ENCODE measurements around the gene SLC9A2. TPM values are rescaled to one million over a fixed set of nuclear protein-coding genes. Genes with fewer than 3 reads are reported as not detected.

The SLC9A2 gene
- total and polyA plus RNA-seq, 2 donors (not counting 1 experiment from before 2014, with no cell fraction given): not detected

GRCh38 chr2:102639429-102639828 is 20.1 kb downstream of the SLC9A2 start:
- Histone ChIP-seq H3K4me2 (replicated peaks; ENCODE audit: low read depth, low read length, poor library complexity, severe bottlenecking) (no peak overlapping the region), H3K79me2 (ENCODE audit: control insufficient read depth, insufficient read depth, low read length) (no peaks in the 10 kb centered on the region), H3K4me1 (ENCODE audit: control insufficient read depth in 2 of 2, insufficient read depth in 2 of 2, low read length in 2 of 2) (no peaks in the 10 kb centered on the region), H4K20me1 (ENCODE audit: control insufficient read depth, insufficient read depth, low read length, poor library complexity, severe bottlenecking) (no peaks in the 10 kb centered on the region), H3K27me3 (replicated peaks in 1 of 4; ENCODE audit: control extremely low read depth in 1 of 4, control insufficient read depth in 3 of 4, insufficient read depth in 4 of 4, low read length in 3 of 4) (peaks cover 0 to 2% (median 0%) of the 10 kb centered on the region in 4 experiments), H3K4me3 (ENCODE audit: control extremely low read depth in 1 of 5, extremely low read depth in 1 of 5, insufficient read depth in 1 of 5, low read depth in 2 of 5, low read length in 4 of 5) (no peak overlapping the region), H3K36me3 (replicated peaks in 1 of 2; ENCODE audit: control extremely low read depth in 1 of 2, control insufficient read depth in 1 of 2, extremely low read depth in 1 of 2, insufficient read depth in 2 of 2, low read length in 1 of 2) (no peaks in the 10 kb centered on the region), H2AFZ (ENCODE audit: insufficient read depth, low read depth, low read length, poor library complexity, severe bottlenecking) (no peak overlapping the region), H3K9me3 (ENCODE audit: control extremely low read depth in 1 of 3, control insufficient read depth in 2 of 3, insufficient read depth in 1 of 3, low read length in 2 of 3) (peaks cover 0 to 3% (median 0%) of the 10 kb centered on the region in 3 donors), H3K27ac (ENCODE audit: low read length in 2 of 2) (no peak overlapping the region), H3K9ac (ENCODE audit: low read length) (no peak overlapping the region)
- ATAC-seq (ENCODE audit: low read depth) (no peak), DNase-seq (no peak)
- intact Hi-C loops (cut with micrococcal nuclease): no loop called here
- TF ChIP-seq EZH2 (IDR thresholded peaks at IDR 0.05; ENCODE audit: borderline replicate concordance, insufficient read depth, low read depth, low read length, poor library complexity, severe bottlenecking): no peak
- TF ChIP-seq, protein P1, sequence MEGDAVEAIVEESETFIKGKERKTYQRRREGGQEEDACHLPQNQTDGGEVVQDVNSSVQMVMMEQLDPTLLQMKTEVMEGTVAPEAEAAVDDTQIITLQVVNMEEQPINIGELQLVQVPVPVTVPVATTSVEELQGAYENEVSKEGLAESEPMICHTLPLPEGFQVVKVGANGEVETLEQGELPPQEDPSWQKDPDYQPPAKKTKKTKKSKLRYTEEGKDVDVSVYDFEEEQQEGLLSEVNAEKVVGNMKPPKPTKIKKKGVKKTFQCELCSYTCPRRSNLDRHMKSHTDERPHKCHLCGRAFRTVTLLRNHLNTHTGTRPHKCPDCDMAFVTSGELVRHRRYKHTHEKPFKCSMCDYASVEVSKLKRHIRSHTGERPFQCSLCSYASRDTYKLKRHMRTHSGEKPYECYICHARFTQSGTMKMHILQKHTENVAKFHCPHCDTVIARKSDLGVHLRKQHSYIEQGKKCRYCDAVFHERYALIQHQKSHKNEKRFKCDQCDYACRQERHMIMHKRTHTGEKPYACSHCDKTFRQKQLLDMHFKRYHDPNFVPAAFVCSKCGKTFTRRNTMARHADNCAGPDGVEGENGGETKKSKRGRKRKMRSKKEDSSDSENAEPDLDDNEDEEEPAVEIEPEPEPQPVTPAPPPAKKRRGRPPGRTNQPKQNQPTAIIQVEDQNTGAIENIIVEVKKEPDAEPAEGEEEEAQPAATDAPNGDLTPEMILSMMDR (IDR thresholded peaks at IDR 0.05): no peak
- WGBS (ENCODE audit: insufficient coverage): 67% methylated on average over 1 of the region's 2 CpGs
- CTCF ChIA-PET: no interaction called here
- no peak overlapping the region for H3K4me3 Mint-ChIP-seq
- peaks cover 32% of the 10 kb centered on the region for H3K27me3 Mint-ChIP-seq
- no peak overlapping the region for H3K27ac Mint-ChIP-seq
- H3K4me1 Mint-ChIP-seq: no peaks in the 10 kb centered on the region
- H3K9me3 Mint-ChIP-seq (ENCODE audit: insufficient read depth): no peaks in the 10 kb centered on the region
- POLR2A ChIA-PET: no interaction called here

- WGBS (ENCODE audit: insufficient coverage): 82% methylated on average over 2 of the region's 2 CpGs
- H3K27me3 ChIP-seq (replicated peaks in 1 of 4; ENCODE audit: control extremely low read depth in 1 of 4, control insufficient read depth in 3 of 4, insufficient read depth in 4 of 4, low read length in 3 of 4): peaks cover 0 to 5% (median 0%) of the 10 kb centered on the region in 4 experiments
- no peaks in the 10 kb centered on the region for H3K36me3 ChIP-seq (replicated peaks in 1 of 2; ENCODE audit: control extremely low read depth in 1 of 2, control insufficient read depth in 1 of 2, extremely low read depth in 1 of 2, insufficient read depth in 2 of 2, low read length in 1 of 2)
- intact Hi-C loops (cut with micrococcal nuclease): no loop called here
- H3K27ac Mint-ChIP-seq: no peak overlapping the region
- no peak overlapping the region for H2AFZ ChIP-seq (ENCODE audit: insufficient read depth, low read depth, low read length, poor library complexity, severe bottlenecking)
- H3K4me3 Mint-ChIP-seq: no peak overlapping the region
- H3K9me3 Mint-ChIP-seq (ENCODE audit: insufficient read depth): peaks cover 2% of the 10 kb centered on the region
- no peak overlapping the region for H3K4me3 ChIP-seq (ENCODE audit: control extremely low read depth in 1 of 5, extremely low read depth in 1 of 5, insufficient read depth in 1 of 5, low read depth in 2 of 5, low read length in 4 of 5)
- no peaks in the 10 kb centered on the region for H3K4me1 Mint-ChIP-seq
- no peak overlapping the region for H3K4me2 ChIP-seq (replicated peaks; ENCODE audit: low read depth, low read length, poor library complexity, severe bottlenecking)
- H3K9me3 ChIP-seq (ENCODE audit: control extremely low read depth in 1 of 3, control insufficient read depth in 2 of 3, insufficient read depth in 1 of 3, low read length in 2 of 3): peaks cover 0 to 2% (median 0%) of the 10 kb centered on the region in 3 donors
- TF ChIP-seq, protein P1 (IDR thresholded peaks at IDR 0.05): no peak
- no peak for TF ChIP-seq EZH2 (IDR thresholded peaks at IDR 0.05; ENCODE audit: borderline replicate concordance, insufficient read depth, low read depth, low read length, poor library complexity, severe bottlenecking)
- H3K9ac ChIP-seq (ENCODE audit: low read length): no peak overlapping the region
- DNase-seq (no peak), ATAC-seq (ENCODE audit: low read depth) (no peak)
- CTCF ChIA-PET: no interaction called here
- H3K27ac ChIP-seq (ENCODE audit: low read length in 2 of 2): no peak overlapping the region
- H3K27me3 Mint-ChIP-seq: peaks cover 29% of the 10 kb centered on the region
- no peaks in the 10 kb centered on the region for H3K4me1 ChIP-seq (ENCODE audit: control insufficient read depth in 2 of 2, insufficient read depth in 2 of 2, low read length in 2 of 2)
- H3K79me2 ChIP-seq (ENCODE audit: control insufficient read depth, insufficient read depth, low read length): no peaks in the 10 kb centered on the region
- no peaks in the 10 kb centered on the region for H4K20me1 ChIP-seq (ENCODE audit: control insufficient read depth, insufficient read depth, low read length, poor library complexity, severe bottlenecking)
- POLR2A ChIA-PET: no interaction called here
Measured at GRCh38 chr2:102652126-102652525, 32.8 kb downstream of the SLC9A2 start.

Data from B cell (primary cell).